Bronchial epithelial cell (primary cell): ENCODE measurements around the gene C18orf54. TPM values are rescaled to one million over a fixed set of nuclear protein-coding genes. Genes with fewer than 3 reads are reported as not detected.

Source experiments
- DNase-seq: peaks from one replicate; pipeline ENCODE4 v3.0.0-alpha.2; 2010; ENCODE audit warnings: low read depth
- FAIRE-seq: peaks from 2 replicates; lab custom pipeline; 2011; peaks lifted over from hg19 to GRCh38; lab: Jason Lieb, UNC
- H3K27me3 ChIP-seq: 2 replicates; pipeline ENCODE4 v1.5.1; 2011; ENCODE audit warnings: low read length; ENCODE audit not compliant: control insufficient read depth, insufficient read depth
- H3K36me3 ChIP-seq: 2 replicates; pipeline ENCODE4 v1.5.1; 2011; ENCODE audit warnings: low read length; ENCODE audit not compliant: control insufficient read depth, insufficient read depth
- H3K4me3 ChIP-seq: 2 replicates; pipeline ENCODE4 v1.5.1; 2011; ENCODE audit warnings: mild to moderate bottlenecking, low read depth, low read length, control low read depth
- CTCF ChIP-seq: IDR thresholded peaks from 2 replicates; pipeline ENCODE4 v1.5.1; 2011; ENCODE audit warnings: mild to moderate bottlenecking, moderate library complexity, low read length, control low read depth, inconsistent platforms; ENCODE audit not compliant: insufficient read depth, severe bottlenecking
- total RNA-seq: library from RNA; depleted of rRNA; stranded (reverse); fragments of >200 nt; gene quantifications from 2 replicates; pipeline ENCODE4 v1.2.1, GENCODE V29; 2014

C18orf54 gene
- total RNA-seq, 1 donor from 2014 or later: 1.1 TPM

GRCh38 chr18:54389143-54389505, 31.4 kb downstream of the C18orf54 start:
- no peaks in the 10 kb centered on the region for H3K27me3 ChIP-seq
- no peaks in the 10 kb centered on the region for H3K36me3 ChIP-seq
- TF ChIP-seq CTCF: no peak
- H3K4me3 ChIP-seq: no peak overlapping the region
- FAIRE-seq: no peak
- DNase-seq: peak; percentile 17

- FAIRE-seq: no peak
- DNase-seq: no peak
Observed at GRCh38 chr18:54390838-54391237, 33.1 kb downstream of the C18orf54 start.

GRCh38 chr18:54392543-54393023, 34.9 kb downstream of the C18orf54 start:
- DNase-seq: peak; percentile 70
- H3K36me3 ChIP-seq: no peaks in the 10 kb centered on the region
- TF ChIP-seq CTCF: peak; percentile 75
- H3K4me3 ChIP-seq: no peak overlapping the region
- FAIRE-seq: no peak
- no peaks in the 10 kb centered on the region for H3K27me3 ChIP-seq

More at GRCh38 chr18:54390838-54391237, 33.1 kb downstream of the C18orf54 start:
- no peak for TF ChIP-seq CTCF
- Histone ChIP-seq H3K27me3 (no peaks in the 10 kb centered on the region), H3K36me3 (no peaks in the 10 kb centered on the region), H3K4me3 (no peak overlapping the region)

- TF ChIP-seq CTCF: no peak
- Histone ChIP-seq H3K36me3 (no peaks in the 10 kb centered on the region), H3K27me3 (no peaks in the 10 kb centered on the region), H3K4me3 (no peak overlapping the region)
- DNase-seq (no peak), FAIRE-seq (no peak)
Observed at GRCh38 chr18:54393648-54394294, 36.1 kb downstream of the C18orf54 start.

- H3K36me3 ChIP-seq: no peaks in the 10 kb centered on the region
- FAIRE-seq (no peak), DNase-seq (no peak)
- H3K4me3 ChIP-seq: no peak overlapping the region
- H3K27me3 ChIP-seq: no peaks in the 10 kb centered on the region
- no peak for TF ChIP-seq CTCF
Observed at GRCh38 chr18:54396760-54397159, 39.1 kb downstream of the C18orf54 start.

- no peak for TF ChIP-seq CTCF
- DNase-seq (no peak), FAIRE-seq (no peak)
- H3K27me3 ChIP-seq: no peaks in the 10 kb centered on the region
- no peaks in the 10 kb centered on the region for H3K36me3 ChIP-seq
- H3K4me3 ChIP-seq: no peak overlapping the region
Observed at GRCh38 chr18:54405290-54405689, 47.6 kb downstream of the C18orf54 start.
